GM13976 (cell line): ENCODE data around the gene PAXX.

ENCODE experiments used
- DNase-seq: peaks from one replicate; pipeline ENCODE4 v3.0.0; 2012; ENCODE audit warnings: low spot score
- in situ Hi-C: fragments of 300-500 bp; cut with MboI; formaldehyde crosslinking; loops from one replicate; pipeline ENCODE4 v1.12.0; 2022; ENCODE audit warnings: low sequenced_read_pairs, mixed read lengths, inconsistent platforms; ENCODE audit not compliant: unreplicated experiment
- TF ChIP-seq, protein P1 (sequence below): IDR thresholded peaks from 2 replicates; pipeline ENCODE4 v1.5.1; 2012; ENCODE audit warnings: borderline replicate concordance, mild to moderate bottlenecking; ENCODE audit not compliant: insufficient read depth; ENCODE audit errors: extremely low read depth, missing control alignments, control extremely low read depth

PAXX gene

DNA sequence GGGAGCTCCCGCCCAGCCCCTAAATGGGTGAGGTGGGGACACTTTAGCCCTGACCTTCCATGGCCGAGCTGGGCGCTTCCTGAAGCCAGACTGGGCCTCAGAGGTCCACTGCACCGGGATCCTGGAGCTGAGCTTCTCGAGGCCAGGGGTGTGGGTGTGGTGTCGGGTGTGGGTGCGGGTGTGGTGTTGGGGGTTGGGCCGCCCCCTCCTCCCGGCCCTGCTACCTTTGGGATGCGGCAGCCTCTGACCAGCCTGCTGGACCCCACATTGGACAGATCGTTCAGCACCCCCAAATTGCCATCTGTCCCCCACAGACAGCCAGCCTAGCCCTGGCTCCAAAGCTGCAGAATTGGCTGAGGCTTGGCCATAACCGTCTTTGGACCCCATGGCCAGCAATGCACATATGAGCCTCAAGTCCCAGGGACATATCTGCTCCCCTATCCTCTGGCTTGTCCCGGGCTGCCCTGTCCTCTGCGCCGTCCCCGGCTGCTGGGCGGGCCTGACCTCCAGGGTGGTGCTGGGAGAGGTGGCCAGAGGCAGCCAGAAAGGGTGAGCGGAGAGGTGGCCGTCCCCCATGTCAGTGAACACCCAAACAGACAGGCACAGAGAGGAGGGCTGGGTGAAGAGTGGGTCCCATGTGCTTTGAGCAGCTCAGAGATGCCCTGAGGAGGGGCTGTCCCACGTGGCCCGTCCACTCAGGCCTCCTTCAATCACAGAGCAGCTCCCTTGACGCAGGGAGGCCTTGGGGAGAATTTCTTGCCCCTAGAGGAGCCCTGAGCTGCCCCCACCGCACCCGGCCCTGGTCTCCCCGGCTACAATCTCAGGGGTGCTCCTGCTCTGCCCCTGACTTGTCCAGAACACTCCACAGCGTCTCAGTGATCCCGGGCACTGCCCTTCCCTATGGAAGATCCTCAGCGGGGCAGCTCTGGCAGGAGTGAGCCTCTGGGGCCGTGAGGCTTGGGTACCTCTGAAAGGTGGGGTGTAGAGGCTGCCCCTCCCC, 18.3 kb upstream of the PAXX start:
- in situ Hi-C loops: no loop called here
- no peak for DNase-seq
- TF ChIP-seq, protein P1, sequence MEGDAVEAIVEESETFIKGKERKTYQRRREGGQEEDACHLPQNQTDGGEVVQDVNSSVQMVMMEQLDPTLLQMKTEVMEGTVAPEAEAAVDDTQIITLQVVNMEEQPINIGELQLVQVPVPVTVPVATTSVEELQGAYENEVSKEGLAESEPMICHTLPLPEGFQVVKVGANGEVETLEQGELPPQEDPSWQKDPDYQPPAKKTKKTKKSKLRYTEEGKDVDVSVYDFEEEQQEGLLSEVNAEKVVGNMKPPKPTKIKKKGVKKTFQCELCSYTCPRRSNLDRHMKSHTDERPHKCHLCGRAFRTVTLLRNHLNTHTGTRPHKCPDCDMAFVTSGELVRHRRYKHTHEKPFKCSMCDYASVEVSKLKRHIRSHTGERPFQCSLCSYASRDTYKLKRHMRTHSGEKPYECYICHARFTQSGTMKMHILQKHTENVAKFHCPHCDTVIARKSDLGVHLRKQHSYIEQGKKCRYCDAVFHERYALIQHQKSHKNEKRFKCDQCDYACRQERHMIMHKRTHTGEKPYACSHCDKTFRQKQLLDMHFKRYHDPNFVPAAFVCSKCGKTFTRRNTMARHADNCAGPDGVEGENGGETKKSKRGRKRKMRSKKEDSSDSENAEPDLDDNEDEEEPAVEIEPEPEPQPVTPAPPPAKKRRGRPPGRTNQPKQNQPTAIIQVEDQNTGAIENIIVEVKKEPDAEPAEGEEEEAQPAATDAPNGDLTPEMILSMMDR: no peak

DNA sequence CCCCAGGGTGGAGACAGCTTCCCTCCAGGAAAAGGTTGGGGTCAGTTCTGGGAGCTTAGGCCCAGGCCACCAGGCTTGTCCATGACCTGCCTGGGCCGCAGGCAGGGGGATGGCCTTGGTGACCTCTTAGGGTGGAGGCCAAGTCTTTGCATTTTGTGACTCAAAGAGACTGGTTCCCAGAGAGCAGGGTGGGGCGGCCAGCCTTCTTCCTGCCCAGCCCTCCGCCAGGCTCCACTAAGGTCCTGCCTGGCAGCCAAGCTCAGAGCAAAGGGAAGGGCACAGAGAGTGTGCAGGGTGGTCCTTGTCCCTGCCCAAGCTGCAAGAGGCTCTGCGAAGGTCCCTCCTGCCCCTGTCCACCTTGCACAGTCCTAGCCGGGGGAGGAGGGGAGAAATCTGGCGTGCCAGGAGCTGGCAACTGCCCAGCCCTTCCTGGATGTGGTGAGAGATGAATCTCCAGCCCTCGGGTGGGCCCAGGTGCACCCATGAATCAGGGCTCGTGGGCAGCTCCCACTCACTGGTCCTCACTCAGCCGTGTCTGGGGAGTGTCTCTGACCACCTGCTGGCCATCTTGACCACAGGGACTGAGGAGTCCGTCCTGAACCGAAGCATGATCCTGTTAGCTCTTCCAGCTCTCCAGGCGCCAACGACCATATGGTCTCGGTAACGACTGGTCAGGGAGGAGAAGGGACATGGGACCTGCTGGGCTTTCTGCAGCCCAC, 17.2 kb upstream of the PAXX start:
- DNase-seq: no peak
- in situ Hi-C loops: no loop called here
- TF ChIP-seq, protein P1: no peak

DNA sequence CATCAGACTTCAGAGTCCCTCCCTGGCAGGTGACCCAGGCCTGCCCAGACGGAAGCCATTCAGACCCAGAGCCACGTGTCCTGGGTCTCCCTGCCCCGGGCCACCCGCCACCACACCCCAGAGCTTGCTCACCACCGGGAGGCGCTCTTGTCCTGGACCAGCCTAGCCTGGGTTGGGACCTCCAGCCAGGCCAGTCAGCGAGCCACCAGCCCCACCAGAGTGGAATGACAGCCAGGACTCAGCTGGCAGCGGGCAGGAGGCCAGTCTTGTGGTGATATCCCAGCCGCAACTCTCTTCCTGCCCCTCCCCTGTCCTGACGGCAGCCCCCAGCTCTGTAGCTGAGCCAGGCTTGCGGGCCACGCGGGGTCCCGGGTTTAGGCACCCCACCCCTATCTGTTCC, 16.6 kb upstream of the PAXX start:
- in situ Hi-C loops: no loop called here
- TF ChIP-seq, protein P1: peak; percentile 22
- DNase-seq: peak; percentile 70

DNA sequence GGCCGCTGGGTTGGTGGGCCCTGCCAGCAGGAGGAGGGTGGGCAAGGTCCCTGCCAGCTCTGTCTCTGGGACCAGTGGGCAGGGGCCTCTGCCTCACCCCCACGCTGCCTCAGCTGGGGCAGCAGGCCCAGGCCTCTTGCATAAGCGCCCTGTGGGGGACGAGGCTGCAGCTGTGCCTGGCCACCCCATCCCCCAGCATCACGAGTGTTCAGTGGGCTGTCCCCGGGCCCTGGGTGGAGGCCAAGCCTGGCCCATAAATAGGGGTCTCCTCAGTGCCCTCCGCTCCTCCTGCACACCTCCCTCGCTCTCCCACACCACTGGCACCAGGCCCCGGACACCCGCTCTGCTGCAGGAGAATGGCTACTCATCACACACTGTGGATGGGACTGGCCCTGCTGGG, 15.0 kb upstream of the PAXX start, which contains the start of gene PTGDS:
TSS of gene PTGDS (plus strand) at position 282 of the 400 bp plus-strand sequence. CDS start at position 357, 75 bp downstream.
- DNase-seq: no peak
- in situ Hi-C loops: no loop called here
- TF ChIP-seq, protein P1: no peak

DNA sequence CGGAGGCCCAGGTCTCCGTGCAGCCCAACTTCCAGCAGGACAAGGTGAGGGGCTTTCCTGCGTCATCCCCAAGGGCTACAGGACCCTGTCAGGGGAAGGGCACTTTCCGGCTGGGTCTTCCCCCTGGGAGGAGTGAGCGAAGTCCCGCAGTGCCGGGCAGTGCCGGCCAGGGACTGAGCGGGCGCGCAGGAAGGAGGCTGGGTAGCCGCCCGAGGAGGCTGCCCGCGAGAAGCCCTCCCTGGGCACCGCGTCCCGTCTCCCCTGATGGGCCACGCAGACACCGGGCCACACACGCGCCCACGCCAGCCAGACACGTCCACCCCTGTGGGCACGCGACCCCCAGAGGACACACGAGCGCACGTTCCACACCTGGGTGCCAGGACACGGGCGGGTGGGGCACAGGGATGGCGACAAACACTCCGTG, 14.6 kb upstream of the PAXX start:
- no peak for DNase-seq
- TF ChIP-seq, protein P1: no peak
- in situ Hi-C loops: no loop called here

DNA sequence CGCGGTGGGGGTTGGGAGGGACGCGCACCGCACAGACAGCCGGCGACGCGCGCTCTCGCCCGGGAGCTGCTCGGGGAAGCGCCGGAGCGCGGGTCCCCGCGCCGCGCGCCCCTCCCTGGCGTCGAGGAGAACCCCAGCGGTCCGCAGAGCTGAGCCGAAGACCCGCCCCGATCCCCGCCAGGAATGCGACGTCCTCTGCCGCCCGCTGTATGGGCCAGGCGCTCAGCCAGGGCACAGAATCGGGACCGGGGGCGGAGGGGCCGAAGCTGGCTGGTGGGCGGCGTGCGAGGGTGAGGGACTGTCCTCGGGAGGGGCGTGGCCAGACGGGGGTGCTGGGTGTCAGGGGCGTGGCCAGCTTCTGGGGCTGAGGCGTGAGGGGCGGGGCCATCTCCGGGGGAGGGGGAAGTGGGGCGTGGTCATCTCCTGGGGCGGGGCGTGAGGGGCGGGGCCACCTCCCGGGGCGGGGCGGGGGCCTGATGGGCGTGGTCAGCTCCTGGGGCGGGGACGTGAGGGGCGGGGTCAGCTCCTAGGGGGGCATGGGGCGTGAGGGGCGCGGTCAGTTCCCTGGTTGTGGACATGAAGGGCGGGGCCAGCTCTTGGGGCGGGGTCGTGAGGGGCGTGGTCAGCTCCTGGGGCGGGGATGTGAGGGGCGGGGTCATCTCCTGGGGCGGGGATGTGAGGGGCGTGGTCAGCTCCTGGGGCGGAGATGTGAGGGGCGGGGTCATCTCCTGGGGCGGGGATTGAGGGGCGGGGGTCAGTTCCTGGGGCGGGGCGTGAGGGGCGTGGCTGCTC, 14.0 kb upstream of the PAXX start:
- in situ Hi-C loops: no loop called here
- DNase-seq: peak; percentile 90
- TF ChIP-seq, protein P1: no peak
